Neuronal stem cell (in vitro differentiated cells): ENCODE measurements around the gene PVALB.

ENCODE experiments used
- DNase-seq: peaks from one replicate; pipeline ENCODE4 v3.0.0-alpha.2; 2013; ENCODE audit warnings: low spot score
- H2AFZ ChIP-seq: one replicate; pipeline ENCODE4 v1.6.1; 2013; ENCODE audit warnings: mild to moderate bottlenecking, low read length, inconsistent platforms
- H2AK5ac ChIP-seq: 2 replicates; pipeline ENCODE4 v1.6.1; 2013; ENCODE audit warnings: low read depth, mild to moderate bottlenecking, inconsistent platforms, low read length, moderate library complexity, mixed read lengths
- H2BK120ac ChIP-seq: 2 replicates; pipeline ENCODE4 v1.6.1; 2013; ENCODE audit warnings: low read depth, mild to moderate bottlenecking, inconsistent platforms, low read length, moderate library complexity, mixed read lengths
- H2BK12ac ChIP-seq: one replicate; pipeline ENCODE4 v1.6.1; 2013; ENCODE audit warnings: low read length, inconsistent platforms
- H2BK15ac ChIP-seq: 2 replicates; pipeline ENCODE4 v1.6.1; 2013; ENCODE audit warnings: mild to moderate bottlenecking, low read length, inconsistent platforms, mixed read lengths
- H2BK5ac ChIP-seq: one replicate; pipeline ENCODE4 v1.6.1; 2013; ENCODE audit warnings: inconsistent platforms, mild to moderate bottlenecking, low read length, moderate library complexity
- H3K14ac ChIP-seq: one replicate; pipeline ENCODE4 v1.6.1; 2013; ENCODE audit warnings: low read length, inconsistent platforms
- H3K18ac ChIP-seq: 2 replicates; pipeline ENCODE4 v1.6.1; 2013; ENCODE audit warnings: low read length, inconsistent platforms
- H3K23ac ChIP-seq: 2 replicates; pipeline ENCODE4 v1.6.1; 2013; ENCODE audit warnings: low read depth, mild to moderate bottlenecking, mixed read lengths, low read length, inconsistent platforms; ENCODE audit not compliant: poor library complexity
- H3K27ac ChIP-seq: replicated peaks from 3 replicates; pipeline ENCODE4 v1.5.1; 2013; ENCODE audit warnings: low read length, inconsistent platforms
- H3K27me3 ChIP-seq, 3 experiments: 2 replicates each; pipeline ENCODE4 v1.6.1; 2013; ENCODE audit warnings: low read length in 3 of 3, mild to moderate bottlenecking in 2 of 3, inconsistent platforms in 1 of 3, low read depth in 1 of 3, mixed read lengths in 1 of 3, moderate library complexity in 1 of 3; ENCODE audit not compliant: control insufficient read depth in 3 of 3, insufficient read depth in 3 of 3
- H3K36me3 ChIP-seq, 2 donors: replicated peaks in 1 of 2; 2 replicates each; pipeline ENCODE4 v1.6.1; 2013; ENCODE audit warnings: low read length in 2 of 2; ENCODE audit not compliant: control insufficient read depth in 2 of 2, insufficient read depth in 2 of 2
- H3K4ac ChIP-seq: 2 replicates; pipeline ENCODE4 v1.6.1; 2013; ENCODE audit warnings: inconsistent platforms, mild to moderate bottlenecking, low read length, moderate library complexity
- H3K4me1 ChIP-seq, 2 donors: 1 replicate in 1 of 2; 2 replicates in 1 of 2; pipeline ENCODE4 v1.6.1; 2013; ENCODE audit warnings: low read length in 2 of 2, low read depth in 1 of 2; ENCODE audit not compliant: control insufficient read depth in 2 of 2, insufficient read depth in 1 of 2
- H3K4me2 ChIP-seq: one replicate; pipeline ENCODE4 v1.6.1; 2013; ENCODE audit warnings: mild to moderate bottlenecking, low read length, inconsistent platforms; ENCODE audit not compliant: insufficient read depth, poor library complexity, severe bottlenecking
- H3K4me3 ChIP-seq, 2 donors: 2 replicates each; pipeline ENCODE4 v1.5.1; 2013; ENCODE audit warnings: low read length in 2 of 2, mild to moderate bottlenecking in 2 of 2, inconsistent platforms in 1 of 2, moderate library complexity in 1 of 2
- H3K79me1 ChIP-seq: one replicate; pipeline ENCODE4 v1.6.1; 2013; ENCODE audit warnings: low read depth, mild to moderate bottlenecking, inconsistent platforms, low read length, moderate library complexity
- H3K9ac ChIP-seq: one replicate; pipeline ENCODE4 v1.6.1; 2013; ENCODE audit warnings: mild to moderate bottlenecking, low read depth, low read length, inconsistent platforms; ENCODE audit not compliant: poor library complexity
- H3K9me3 ChIP-seq, 2 donors: replicated peaks in 1 of 2; 2 replicates each; pipeline versions ENCODE3 to v1.6.1; 2013; ENCODE audit warnings: low read length in 2 of 2, mild to moderate bottlenecking in 2 of 2, inconsistent platforms in 1 of 2, low read depth in 1 of 2, mixed read lengths in 1 of 2, moderate library complexity in 1 of 2; ENCODE audit not compliant: control insufficient read depth in 2 of 2, insufficient read depth in 1 of 2
- H4K8ac ChIP-seq: one replicate; pipeline ENCODE4 v1.6.1; 2013; ENCODE audit warnings: low read depth, mild to moderate bottlenecking, inconsistent platforms, low read length, moderate library complexity
- H4K91ac ChIP-seq: one replicate; pipeline ENCODE4 v1.6.1; 2013; ENCODE audit warnings: low read length, low read depth, mild to moderate bottlenecking, inconsistent platforms; ENCODE audit not compliant: poor library complexity
- WGBS, 2 donors: extraction: QIAGEN DNeasy Blood & Tissue Kit; methylation state at CpG; one replicate each; pipeline ENCODE4 v1.1.7; 2013; ENCODE audit warnings: missing lambda C conversion rate in 2 of 2, mixed read lengths in 1 of 2; ENCODE audit not compliant: insufficient read length in 2 of 2, insufficient replicate concordance in 1 of 2; ENCODE audit errors: extremely low coverage in 2 of 2; 5-methylcytosine and 5-hydroxymethylcytosine counted together

The PVALB gene

DNA sequence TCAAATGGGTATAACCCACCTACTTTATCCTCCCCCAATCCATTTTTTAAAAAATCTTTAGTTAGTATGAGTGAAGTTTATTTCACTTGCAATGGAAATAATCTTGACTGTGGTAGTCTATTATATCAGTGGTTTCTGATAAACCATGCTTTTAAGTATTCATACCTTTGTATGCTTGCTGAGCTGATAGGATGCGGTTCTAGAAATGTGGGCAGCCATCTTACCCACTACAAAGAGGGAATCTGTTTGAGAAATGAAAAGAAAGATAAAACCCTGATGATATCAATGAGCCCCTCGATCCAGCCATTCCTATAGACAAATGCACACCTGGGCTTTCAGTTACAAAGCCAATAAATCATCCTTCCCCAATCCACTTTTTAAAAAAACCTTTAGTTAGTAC, 13.8 kb upstream of the PVALB start:
- no peak overlapping the region for H4K91ac ChIP-seq
- peaks cover 3 to 18% of the 10 kb centered on the region in 2 donors for H3K4me1 ChIP-seq
- H2BK120ac ChIP-seq, result no peak overlapping the region
- no peak overlapping the region for H3K9ac ChIP-seq
- H2BK5ac ChIP-seq, result no peak overlapping the region
- no peak overlapping the region for H3K4ac ChIP-seq
- no peak overlapping the region for H4K8ac ChIP-seq
- H3K27me3 ChIP-seq, result peaks cover 0 to 4% (median 0%) of the 10 kb centered on the region in 3 experiments
- no peak overlapping the region for H3K27ac ChIP-seq
- H3K4me3 ChIP-seq, result no peak overlapping the region
- H3K36me3 ChIP-seq, result no peaks in the 10 kb centered on the region
- no peak overlapping the region for H3K14ac ChIP-seq
- no peak overlapping the region for H2BK15ac ChIP-seq
- no peaks in the 10 kb centered on the region for H3K79me1 ChIP-seq
- H2AK5ac ChIP-seq, result no peak overlapping the region
- no peak overlapping the region for H2BK12ac ChIP-seq
- WGBS, 2 donors, result no CpG with 5 or more reads among the region's 2 CpGs
- no peak overlapping the region for H2AFZ ChIP-seq
- DNase-seq, result no peak
- H3K9me3 ChIP-seq, result no peaks in the 10 kb centered on the region
- H3K23ac ChIP-seq, result no peak overlapping the region
- H3K18ac ChIP-seq, result no peak overlapping the region
- no peak overlapping the region for H3K4me2 ChIP-seq

GRCh38 chr22:36829370-36830002, 12.7 kb upstream of the PVALB start:
- Histone ChIP-seq H3K9ac (no peak overlapping the region), H2BK15ac (no peak overlapping the region), H3K14ac (no peak overlapping the region), H3K79me1 (no peaks in the 10 kb centered on the region), H3K18ac (no peak overlapping the region), H3K4me3 (no peak overlapping the region), H3K4ac (no peak overlapping the region), H3K4me1 (peaks cover 3 to 18% of the 10 kb centered on the region in 2 donors), H4K91ac (no peak overlapping the region), H3K4me2 (no peak overlapping the region), H2AFZ (no peak overlapping the region), H3K27ac (no peak overlapping the region), H2BK5ac (no peak overlapping the region), H2AK5ac (no peak overlapping the region), H3K36me3 (no peaks in the 10 kb centered on the region), H3K23ac (no peak overlapping the region), H2BK12ac (no peak overlapping the region), H3K27me3 (peaks cover 0 to 4% (median 2%) of the 10 kb centered on the region in 3 experiments), H2BK120ac (no peak overlapping the region), H4K8ac (no peak overlapping the region), H3K9me3 (no peaks in the 10 kb centered on the region)
- no peak for DNase-seq
- WGBS, 2 donors, result no CpG with 5 or more reads among the region's 5 CpGs

DNA sequence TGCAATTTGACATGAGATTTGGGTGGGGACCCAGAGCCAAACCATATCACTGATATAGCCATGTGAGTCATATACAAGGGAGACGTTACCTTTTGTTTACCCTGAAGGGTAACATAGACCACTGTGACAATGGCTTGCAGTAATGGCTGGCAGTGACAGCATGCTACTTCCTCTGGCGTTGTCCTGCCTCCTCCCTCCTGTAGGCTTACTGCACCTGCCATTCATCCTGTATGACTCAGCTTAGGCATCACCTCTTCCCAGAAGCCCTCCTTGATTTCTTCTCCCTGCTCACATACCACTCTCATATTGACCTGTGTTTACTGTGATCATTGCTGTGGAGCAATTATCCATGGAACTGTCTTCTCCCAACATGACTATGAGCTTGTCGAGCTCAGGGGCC, 12.0 kb upstream of the PVALB start:
- Histone ChIP-seq H4K8ac (no peak overlapping the region), H2BK12ac (no peak overlapping the region), H2BK15ac (no peak overlapping the region), H3K4me1 (peaks cover 3 to 18% of the 10 kb centered on the region in 2 donors), H3K4me2 (no peak overlapping the region), H3K4ac (no peak overlapping the region), H3K36me3 (no peaks in the 10 kb centered on the region), H2BK120ac (no peak overlapping the region), H3K9me3 (no peaks in the 10 kb centered on the region), H2AFZ (no peak overlapping the region), H3K27me3 (peaks cover 0 to 4% (median 2%) of the 10 kb centered on the region in 3 experiments), H3K23ac (no peak overlapping the region), H3K4me3 (no peak overlapping the region), H3K27ac (no peak overlapping the region), H2BK5ac (no peak overlapping the region), H3K18ac (no peak overlapping the region), H3K14ac (no peak overlapping the region), H3K9ac (no peak overlapping the region), H3K79me1 (no peaks in the 10 kb centered on the region), H4K91ac (no peak overlapping the region), H2AK5ac (no peak overlapping the region)
- no CpG with 5 or more reads among the region's 3 CpGs for WGBS, 2 donors
- DNase-seq, result no peak

DNA sequence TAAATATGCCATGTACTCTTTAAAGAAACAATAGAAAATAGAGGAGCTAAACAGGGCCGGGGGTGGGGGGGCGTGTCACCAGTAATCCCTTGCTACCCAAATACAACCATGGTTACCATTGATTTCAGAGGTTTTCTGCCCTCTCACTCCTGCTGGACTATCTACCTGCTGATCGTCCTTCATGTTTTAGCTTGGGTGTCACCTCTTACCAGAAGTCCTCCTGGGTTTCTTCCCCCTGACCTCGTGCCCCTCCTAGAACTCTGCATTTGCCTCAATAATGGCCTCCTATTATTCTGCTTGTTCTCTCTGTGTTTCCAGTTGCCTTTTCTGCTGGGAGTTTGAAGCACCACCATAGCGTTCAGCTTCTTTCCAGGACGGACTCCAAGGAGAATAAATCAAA, 9.4 kb upstream of the PVALB start:
- H3K9ac ChIP-seq, result no peak overlapping the region
- no peak overlapping the region for H2BK12ac ChIP-seq
- H3K4me2 ChIP-seq, result no peak overlapping the region
- peaks cover 0 to 2% (median 0%) of the 10 kb centered on the region in 3 experiments for H3K27me3 ChIP-seq
- H4K91ac ChIP-seq, result no peak overlapping the region
- H3K79me1 ChIP-seq, result no peaks in the 10 kb centered on the region
- H3K9me3 ChIP-seq, result no peaks in the 10 kb centered on the region
- no peak overlapping the region for H2AK5ac ChIP-seq
- no peak overlapping the region for H2BK5ac ChIP-seq
- H2BK120ac ChIP-seq, result no peak overlapping the region
- H3K18ac ChIP-seq, result no peak overlapping the region
- no peak overlapping the region for H4K8ac ChIP-seq
- no peak overlapping the region for H2AFZ ChIP-seq
- no peak overlapping the region for H3K4me3 ChIP-seq
- H3K36me3 ChIP-seq, result no peaks in the 10 kb centered on the region
- no peak overlapping the region for H2BK15ac ChIP-seq
- H3K23ac ChIP-seq, result no peak overlapping the region
- peaks cover 12 to 28% of the 10 kb centered on the region in 2 donors for H3K4me1 ChIP-seq
- WGBS, 2 donors, result no CpG with 5 or more reads among the region's 6 CpGs
- H3K27ac ChIP-seq, result no peak overlapping the region
- H3K14ac ChIP-seq, result no peak overlapping the region
- no peak for DNase-seq
- no peak overlapping the region for H3K4ac ChIP-seq
